Nephron (organoid): ENCODE results near the gene SEMA3G.

Experiments used
- H3K27ac Mint-ChIP-seq, 3 experiments: 2 replicates each; pipeline ENCODE4 v1.8.0; 2020; ENCODE audit warnings: mixed read lengths in 3 of 3, mild to moderate bottlenecking in 2 of 3, moderate library complexity in 1 of 3
- H3K27me3 Mint-ChIP-seq: 2 replicates; pipeline ENCODE4 v1.8.0; 2021; ENCODE audit warnings: low read depth, mild to moderate bottlenecking, moderate library complexity, mixed read lengths
- H3K36me3 Mint-ChIP-seq: 2 replicates; pipeline ENCODE4 v1.8.0; 2020; ENCODE audit warnings: low read depth, mixed read lengths
- H3K4me1 Mint-ChIP-seq: 2 replicates; pipeline ENCODE4 v1.8.0; 2020; ENCODE audit warnings: mixed read lengths
- H3K4me3 Mint-ChIP-seq, 3 experiments: 2 replicates each; pipeline ENCODE4 v1.8.0; 2020; ENCODE audit warnings: mild to moderate bottlenecking in 3 of 3, mixed read lengths in 3 of 3, moderate library complexity in 2 of 3
- H3K9me3 Mint-ChIP-seq: 2 replicates; pipeline ENCODE4 v1.8.0; 2020; ENCODE audit warnings: mixed read lengths
- TF ChIP-seq, protein P1 (sequence below), 3 experiments: fragments of 200-600 bp; sonication (generic); IDR thresholded peaks; one replicate each; pipeline ENCODE4 v1.5.0; 2021; ENCODE audit warnings: antibody characterized with exemption in 3 of 3; ENCODE audit not compliant: unreplicated experiment in 3 of 3

The SEMA3G gene

GRCh38 chr3:52399593-52399992, 45.3 kb downstream of the SEMA3G start:
- Mint-ChIP-seq H3K4me3 (no peak overlapping the region), H3K27me3 (no peaks in the 10 kb centered on the region), H3K4me1 (no peaks in the 10 kb centered on the region), H3K9me3 (no peaks in the 10 kb centered on the region), H3K27ac (no peak overlapping the region), H3K36me3 (peaks cover 24% of the 10 kb centered on the region)
- TF ChIP-seq, protein P1, sequence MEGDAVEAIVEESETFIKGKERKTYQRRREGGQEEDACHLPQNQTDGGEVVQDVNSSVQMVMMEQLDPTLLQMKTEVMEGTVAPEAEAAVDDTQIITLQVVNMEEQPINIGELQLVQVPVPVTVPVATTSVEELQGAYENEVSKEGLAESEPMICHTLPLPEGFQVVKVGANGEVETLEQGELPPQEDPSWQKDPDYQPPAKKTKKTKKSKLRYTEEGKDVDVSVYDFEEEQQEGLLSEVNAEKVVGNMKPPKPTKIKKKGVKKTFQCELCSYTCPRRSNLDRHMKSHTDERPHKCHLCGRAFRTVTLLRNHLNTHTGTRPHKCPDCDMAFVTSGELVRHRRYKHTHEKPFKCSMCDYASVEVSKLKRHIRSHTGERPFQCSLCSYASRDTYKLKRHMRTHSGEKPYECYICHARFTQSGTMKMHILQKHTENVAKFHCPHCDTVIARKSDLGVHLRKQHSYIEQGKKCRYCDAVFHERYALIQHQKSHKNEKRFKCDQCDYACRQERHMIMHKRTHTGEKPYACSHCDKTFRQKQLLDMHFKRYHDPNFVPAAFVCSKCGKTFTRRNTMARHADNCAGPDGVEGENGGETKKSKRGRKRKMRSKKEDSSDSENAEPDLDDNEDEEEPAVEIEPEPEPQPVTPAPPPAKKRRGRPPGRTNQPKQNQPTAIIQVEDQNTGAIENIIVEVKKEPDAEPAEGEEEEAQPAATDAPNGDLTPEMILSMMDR (IDR thresholded peaks at IDR 0.05; ENCODE audit: unreplicated experiment in 3 of 3) = no peak

- Mint-ChIP-seq H3K4me3 (no peak overlapping the region), H3K4me1 (no peaks in the 10 kb centered on the region), H3K36me3 (peaks cover 22% of the 10 kb centered on the region), H3K27me3 (no peaks in the 10 kb centered on the region), H3K9me3 (no peaks in the 10 kb centered on the region), H3K27ac (no peak overlapping the region)
- TF ChIP-seq, protein P1 (IDR thresholded peaks at IDR 0.05; ENCODE audit: unreplicated experiment in 3 of 3) = no peak
Measured at GRCh38 chr3:52399131-52399530, 45.8 kb downstream of the SEMA3G start.

- TF ChIP-seq, protein P1 (IDR thresholded peaks at IDR 0.05; ENCODE audit: unreplicated experiment in 3 of 3) = no peak
- Mint-ChIP-seq H3K9me3 (no peaks in the 10 kb centered on the region), H3K36me3 (peaks cover 18% of the 10 kb centered on the region), H3K4me3 (no peak overlapping the region), H3K27ac (no peak overlapping the region), H3K4me1 (no peaks in the 10 kb centered on the region), H3K27me3 (no peaks in the 10 kb centered on the region)
Measured at GRCh38 chr3:52398670-52399081, 46.2 kb downstream of the SEMA3G start.

DNA sequence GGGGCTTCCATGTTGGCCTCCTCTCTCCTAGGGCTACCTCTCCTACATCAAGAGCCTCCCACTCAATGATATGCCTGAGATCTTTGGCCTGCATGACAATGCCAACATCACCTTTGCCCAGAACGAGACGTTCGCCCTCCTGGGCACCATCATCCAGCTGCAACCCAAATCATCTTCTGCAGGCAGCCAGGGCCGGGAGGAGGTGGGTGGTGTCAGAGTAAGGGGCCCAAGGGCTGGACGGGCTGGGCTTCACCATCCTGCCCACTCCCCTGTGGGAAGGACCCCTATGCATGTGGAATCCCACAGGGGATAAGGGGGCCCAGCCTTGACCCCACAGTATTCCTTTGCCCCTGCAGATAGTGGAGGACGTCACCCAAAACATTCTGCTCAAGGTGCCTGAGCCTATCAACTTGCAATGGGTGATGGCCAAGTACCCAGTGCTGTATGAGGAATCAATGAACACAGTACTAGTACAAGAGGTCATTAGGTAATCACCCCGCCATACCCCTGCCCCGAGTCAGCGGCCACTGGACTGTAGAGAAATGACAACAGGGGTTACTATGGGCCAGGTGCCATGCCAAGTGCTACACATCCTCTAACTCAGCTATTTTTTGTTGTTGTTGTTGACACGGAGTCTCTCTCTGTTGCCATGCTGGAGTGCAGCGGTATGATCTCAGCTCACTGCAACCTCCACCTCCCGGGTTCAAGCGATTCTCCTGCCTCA, 47.1 kb downstream of the SEMA3G start:
- peaks cover 11% of the 10 kb centered on the region for H3K36me3 Mint-ChIP-seq
- no peaks in the 10 kb centered on the region for H3K9me3 Mint-ChIP-seq
- H3K27ac Mint-ChIP-seq = no peak overlapping the region
- H3K4me3 Mint-ChIP-seq = no peak overlapping the region
- no peaks in the 10 kb centered on the region for H3K27me3 Mint-ChIP-seq
- TF ChIP-seq, protein P1 (IDR thresholded peaks at IDR 0.05; ENCODE audit: unreplicated experiment in 3 of 3) = no peak
- no peaks in the 10 kb centered on the region for H3K4me1 Mint-ChIP-seq

DNA sequence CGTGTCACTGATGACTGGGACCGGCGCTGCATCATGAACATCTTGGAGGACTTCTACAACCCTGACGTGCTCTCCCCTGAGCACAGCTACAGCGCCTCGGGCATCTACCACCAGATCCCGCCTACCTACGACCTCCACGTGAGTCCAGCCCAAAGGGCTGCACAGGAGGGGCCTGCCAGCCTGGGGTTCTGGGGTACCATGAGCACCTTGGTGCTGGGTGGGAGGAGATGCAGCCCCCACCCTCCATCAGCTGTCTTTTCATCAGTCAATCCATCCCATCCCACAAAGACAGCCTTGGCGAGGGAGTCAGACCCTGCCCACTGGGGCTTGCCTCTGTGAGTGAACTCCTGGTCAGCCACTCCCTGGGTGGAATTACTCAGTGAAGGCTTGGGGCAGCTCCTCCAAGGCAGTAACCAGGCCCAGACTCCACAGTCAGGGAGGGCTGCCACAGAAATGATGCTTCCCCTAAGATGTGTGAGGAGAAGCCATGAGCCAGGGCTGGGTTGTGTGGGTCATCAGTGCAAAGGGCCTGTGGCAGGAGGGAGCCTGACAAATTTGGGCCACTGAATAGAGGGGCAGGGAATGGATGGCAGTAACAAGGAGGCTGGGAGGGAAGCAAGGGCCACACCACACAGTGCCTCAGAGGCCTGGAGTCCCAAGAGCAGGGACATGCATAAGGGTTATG, 47.9 kb downstream of the SEMA3G start:
- H3K27ac Mint-ChIP-seq = no peak overlapping the region
- H3K27me3 Mint-ChIP-seq = no peaks in the 10 kb centered on the region
- H3K4me3 Mint-ChIP-seq = no peak overlapping the region
- H3K9me3 Mint-ChIP-seq = no peaks in the 10 kb centered on the region
- TF ChIP-seq, protein P1 (IDR thresholded peaks at IDR 0.05; ENCODE audit: unreplicated experiment in 3 of 3) = no peak
- no peaks in the 10 kb centered on the region for H3K4me1 Mint-ChIP-seq
- H3K36me3 Mint-ChIP-seq = peaks cover 4% of the 10 kb centered on the region
